IMR-90 (cell line): ENCODE measurements around the gene PANK3. TPM values are rescaled to one million over a fixed set of nuclear protein-coding genes. Genes with fewer than 3 reads are reported as not detected.

ENCODE experiments used
- ATAC-seq: fragments of 200-7000 bp; cut with Tn5 transposase; 2 replicates; pipeline ENCODE4 v1.9.1; 2020; ENCODE audit warnings: low read depth, mild to moderate bottlenecking, moderate library complexity
- BruUV-seq: library from RNA; stranded (reverse); fragments of 400-500 nt; replicated peaks from 2 replicates; lab custom pipeline; 2021; lab: Mats Ljungman, UMichigan
- CTCF ChIA-PET: fragments of 300-600 bp; formaldehyde crosslinking; extraction: SDS; loops from one replicate; lab custom pipeline; 2021; ENCODE audit warnings: antibody characterized with exemption; lab: Yijun Ruan, JAX
- POLR2A ChIA-PET: fragments of 300-600 bp; sonication (Branson Sonifier 250); formaldehyde crosslinking; loops from one replicate; lab custom pipeline; 2022; ENCODE audit warnings: antibody characterized with exemption; ENCODE audit not compliant: unreplicated experiment; lab: Charles Lee
- DNase-seq: peaks from one replicate; pipeline ENCODE4 v3.0.0; 2013
- H2AFZ ChIP-seq: replicated peaks from 2 replicates; pipeline ENCODE3; 2013; ENCODE audit warnings: low read length, mild to moderate bottlenecking; ENCODE audit not compliant: poor library complexity
- H2AK5ac ChIP-seq: 2 replicates; pipeline ENCODE4 v1.6.1; 2013; ENCODE audit warnings: low read depth, low read length, inconsistent platforms
- H2AK9ac ChIP-seq: replicated peaks from 2 replicates; pipeline ENCODE3; 2013; ENCODE audit warnings: mild to moderate bottlenecking, low read depth, low read length, moderate library complexity; ENCODE audit not compliant: poor library complexity
- H2BK120ac ChIP-seq: 2 replicates; pipeline ENCODE4 v1.6.1; 2013; ENCODE audit warnings: low read depth, low read length, inconsistent platforms
- H2BK15ac ChIP-seq: 3 replicates; pipeline ENCODE4 v1.6.1; 2013; ENCODE audit warnings: low read depth, low read length, inconsistent platforms
- H2BK20ac ChIP-seq: 2 replicates; pipeline ENCODE4 v1.6.1; 2013; ENCODE audit warnings: low read depth, mild to moderate bottlenecking, inconsistent platforms, low read length, moderate library complexity
- H2BK5ac ChIP-seq: 2 replicates; pipeline ENCODE4 v1.6.1; 2013; ENCODE audit warnings: mild to moderate bottlenecking, low read depth, low read length, inconsistent platforms; ENCODE audit not compliant: poor library complexity, severe bottlenecking
- H3K14ac ChIP-seq: replicated peaks from 2 replicates; pipeline ENCODE4 v1.6.1; 2013; ENCODE audit warnings: low read depth, low read length, inconsistent platforms
- H3K18ac ChIP-seq: 2 replicates; pipeline ENCODE4 v1.6.1; 2013; ENCODE audit warnings: low read depth, low read length, control low read depth
- H3K23ac ChIP-seq: 2 replicates; pipeline ENCODE4 v1.6.1; 2013; ENCODE audit warnings: low read depth, low read length, inconsistent platforms
- H3K27ac ChIP-seq: 2 replicates; pipeline ENCODE4 v1.5.1; 2013; ENCODE audit warnings: mild to moderate bottlenecking, control low read depth, low read length; ENCODE audit not compliant: insufficient read depth
- H3K27me3 ChIP-seq: 2 replicates; pipeline ENCODE4 v1.6.1; 2013; ENCODE audit warnings: low read length; ENCODE audit not compliant: control insufficient read depth, insufficient read depth
- H3K36me3 ChIP-seq: 2 replicates; pipeline ENCODE4 v1.6.1; 2013; ENCODE audit warnings: low read length, mixed read lengths; ENCODE audit not compliant: control insufficient read depth, insufficient read depth
- H3K4ac ChIP-seq: 2 replicates; pipeline ENCODE4 v1.6.1; 2013; ENCODE audit warnings: low read depth, low read length, inconsistent platforms
- H3K4me1 ChIP-seq: 2 replicates; pipeline ENCODE4 v1.6.1; 2013; ENCODE audit warnings: low read length, mixed read lengths; ENCODE audit not compliant: control insufficient read depth, insufficient read depth
- H3K4me2 ChIP-seq: 2 replicates; pipeline ENCODE4 v1.6.1; 2013; ENCODE audit warnings: low read depth, mild to moderate bottlenecking, control low read depth, low read length, moderate library complexity
- H3K4me3 ChIP-seq: 2 replicates; pipeline ENCODE4 v1.5.1; 2013; ENCODE audit warnings: low read depth, mild to moderate bottlenecking, control low read depth, low read length, moderate library complexity; ENCODE audit not compliant: insufficient read depth
- H3K56ac ChIP-seq: 2 replicates; pipeline ENCODE4 v1.6.1; 2013; ENCODE audit warnings: low read length, inconsistent platforms; ENCODE audit not compliant: insufficient read depth; ENCODE audit errors: extremely low read depth
- H3K79me1 ChIP-seq, 2 experiments: 2 replicates each; pipeline ENCODE4 v1.6.1; 2013; ENCODE audit warnings: low read length in 2 of 2, inconsistent platforms in 1 of 2, low read depth in 1 of 2
- H3K9ac ChIP-seq: 2 replicates; pipeline ENCODE4 v1.6.1; 2013; ENCODE audit warnings: low read depth, low read length, control low read depth
- H3K9me1 ChIP-seq: 2 replicates; pipeline ENCODE4 v1.6.1; 2013; ENCODE audit warnings: low read length, inconsistent platforms; ENCODE audit not compliant: insufficient read depth
- H3K9me3 ChIP-seq: 2 replicates; pipeline ENCODE4 v1.6.1; 2013; ENCODE audit warnings: low read length; ENCODE audit not compliant: control insufficient read depth, insufficient read depth
- H4K20me1 ChIP-seq: 2 replicates; pipeline ENCODE4 v1.6.1; 2013; ENCODE audit warnings: low read length, inconsistent platforms; ENCODE audit not compliant: insufficient read depth
- H4K5ac ChIP-seq: 2 replicates; pipeline ENCODE4 v1.6.1; 2013; ENCODE audit warnings: mild to moderate bottlenecking, low read depth, low read length, control low read depth
- H4K8ac ChIP-seq, 2 experiments: 2 replicates each; pipeline ENCODE4 v1.6.1; 2013; ENCODE audit warnings: low read depth in 2 of 2, low read length in 2 of 2, control low read depth in 1 of 2, inconsistent platforms in 1 of 2
- H4K91ac ChIP-seq: 2 replicates; pipeline ENCODE4 v1.6.1; 2013; ENCODE audit warnings: low read depth, low read length, inconsistent platforms; ENCODE audit not compliant: insufficient read depth
- BHLHE40 ChIP-seq: fragments of 150-350 bp; IDR thresholded peaks from 2 replicates; pipeline ENCODE4 v1.6.1; 2016; ENCODE audit warnings: mild to moderate bottlenecking, low read depth, low read length
- CEBPB ChIP-seq: IDR thresholded peaks from 2 replicates; pipeline ENCODE4 v1.6.1; 2012; ENCODE audit warnings: low read depth, low read length, improper control_type of control experiment
- CHD1 ChIP-seq: IDR thresholded peaks from 2 replicates; pipeline ENCODE4 v1.6.1; 2012; ENCODE audit warnings: low read depth, low read length, improper control_type of control experiment
- CTCF ChIP-seq: conservative IDR thresholded peaks from 2 replicates; pipeline ENCODE4 v1.5.1; 2012; ENCODE audit warnings: mild to moderate bottlenecking, low read depth, low read length, improper control_type of control experiment
- ELK1 ChIP-seq: fragments of 150-350 bp; IDR thresholded peaks from 2 replicates; pipeline ENCODE4 v1.6.1; 2016; ENCODE audit warnings: low read depth, mild to moderate bottlenecking, low read length, moderate library complexity, borderline replicate concordance
- FOS ChIP-seq: fragments of 150-350 bp; IDR thresholded peaks from 2 replicates; pipeline ENCODE4 v1.6.1; 2016; ENCODE audit warnings: low read depth, low read length
- MAFK ChIP-seq: IDR thresholded peaks from 2 replicates; pipeline ENCODE4 v1.6.1; 2012; ENCODE audit warnings: low read depth, low read length, improper control_type of control experiment
- MAZ ChIP-seq: IDR thresholded peaks from 2 replicates; pipeline ENCODE4 v1.6.1; 2012; ENCODE audit warnings: low read depth, mild to moderate bottlenecking, low read length, improper control_type of control experiment, moderate library complexity, borderline replicate concordance
- MXI1 ChIP-seq: IDR thresholded peaks from 2 replicates; pipeline ENCODE4 v1.6.1; 2012; ENCODE audit warnings: low read depth, mild to moderate bottlenecking, low read length, moderate library complexity, borderline replicate concordance
- NFE2L2 ChIP-seq: fragments of 150-350 bp; IDR thresholded peaks from 2 replicates; pipeline ENCODE4 v1.6.1; 2016; ENCODE audit warnings: low read depth, mild to moderate bottlenecking, low read length
- POLR2A ChIP-seq: IDR thresholded peaks from 2 replicates; pipeline ENCODE4 v1.6.1; 2012; ENCODE audit warnings: mild to moderate bottlenecking, low read depth, low read length
- RAD21 ChIP-seq: IDR thresholded peaks from 2 replicates; pipeline ENCODE4 v1.6.1; 2012; ENCODE audit warnings: low read length, improper control_type of control experiment
- RFX5 ChIP-seq: IDR thresholded peaks from 2 replicates; pipeline ENCODE4 v1.8.0; 2012; ENCODE audit warnings: low read depth, mild to moderate bottlenecking, low read length, moderate library complexity
- SMC3 ChIP-seq: fragments of 150-350 bp; IDR thresholded peaks from 2 replicates; pipeline ENCODE4 v1.6.1; 2016; ENCODE audit warnings: low read depth, mild to moderate bottlenecking, antibody characterized with exemption, low read length, moderate library complexity
- USF2 ChIP-seq: fragments of 150-350 bp; IDR thresholded peaks from 2 replicates; pipeline ENCODE4 v1.6.1; 2017; ENCODE audit warnings: mild to moderate bottlenecking, antibody characterized with exemption, low read length, low read depth
- WGBS, 2 experiments: methylation state at CpG; one replicate each; pipeline versions ENCODE4 v1.1.5 to v1.1.7; 2013; ENCODE audit warnings: missing lambda C conversion rate in 2 of 2; ENCODE audit not compliant: insufficient read length in 1 of 2; ENCODE audit errors: extremely low coverage in 2 of 2; 5-methylcytosine and 5-hydroxymethylcytosine counted together
- dilution Hi-C: fragments of 300-500 bp; cut with HindIII; formaldehyde crosslinking; loops from one replicate; pipeline ENCODE4 v1.14.3; 2018; ENCODE audit warnings: low sequenced_read_pairs; ENCODE audit not compliant: unreplicated experiment
- in situ Hi-C: fragments of 300-500 bp; cut with MboI; formaldehyde crosslinking; loops from 3 replicates; pipeline ENCODE4 v1.14.3; 2019; ENCODE audit warnings: low sequenced_read_pairs, inconsistent platforms, mixed read lengths
- intact Hi-C: fragments of 100-400 bp; cut with micrococcal nuclease; formaldehyde crosslinking; loops from 2 replicates; pipeline ENCODE4 v1.10.0; 2022
- polyA plus RNA-seq, 3 experiments: library from polyadenylated mRNA; depleted of rRNA; stranded (reverse); fragments of >200 nt; gene quantifications; 2 replicates each; pipeline ENCODE4 v1.2.3, GENCODE V29; 2012; ENCODE audit warnings: low replicate concordance in 1 of 3
- total RNA-seq: library from RNA; depleted of rRNA; stranded (reverse); fragments of >200 nt; gene quantifications from 2 replicates; pipeline ENCODE4 v1.2.3, GENCODE V29; 2012

Gene PANK3
- total and polyA plus RNA-seq, 2 of the 4 experiments (the other 2 are of a cell fraction): 6.9 to 21.0 TPM

DNA sequence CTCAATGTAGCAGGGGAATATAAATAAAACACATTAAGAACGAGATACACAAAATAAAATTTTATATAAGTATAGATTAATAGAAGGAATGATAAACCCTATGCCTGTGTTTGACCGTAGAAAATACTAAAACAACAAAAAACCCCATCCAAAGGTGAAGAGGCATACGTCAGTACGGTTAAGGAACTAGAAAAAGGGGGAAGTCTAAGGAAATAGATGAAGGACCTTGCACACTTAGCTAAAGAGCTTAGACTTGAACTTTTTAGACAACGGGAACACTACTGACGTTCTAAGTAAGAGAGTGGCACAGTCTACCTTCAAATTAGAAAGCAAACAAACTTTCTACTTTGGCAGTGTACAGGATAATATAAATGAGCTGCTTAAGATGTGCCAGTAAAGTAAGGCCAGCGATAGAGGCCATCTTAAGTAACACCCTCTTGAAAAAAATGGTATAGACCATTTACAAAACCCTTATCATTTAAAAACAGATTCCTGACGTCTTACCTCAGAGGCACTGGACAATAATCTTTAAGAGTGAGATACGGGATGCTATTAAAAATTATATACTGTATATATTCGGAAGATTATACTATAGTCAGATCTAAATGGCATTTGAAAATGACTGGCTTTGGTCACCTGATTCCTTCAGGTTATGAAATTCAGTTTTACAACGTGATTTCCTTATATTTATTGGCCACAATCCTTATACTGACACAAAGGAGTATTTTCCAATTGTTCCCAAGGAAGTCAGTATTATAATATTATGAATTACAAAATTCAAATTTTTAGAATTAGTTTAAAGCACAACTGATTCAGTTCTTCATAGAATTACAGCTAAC is 8.5 kb downstream of the PANK3 start:
- dilution Hi-C loops (no loop called here), in situ Hi-C loops (no loop called here), intact Hi-C loops (loop anchor here (10.0 kb wide), 1 partner anchor 1234 kb away; no protein-coding TSS in a partner anchor)
- no peaks in the 10 kb centered on the region for H3K9me3 ChIP-seq
- H2BK5ac ChIP-seq: no peak overlapping the region
- no peak overlapping the region for H2BK15ac ChIP-seq
- H3K9me1 ChIP-seq: no peaks in the 10 kb centered on the region
- CTCF ChIA-PET: no interaction called here
- no peak overlapping the region for H3K4ac ChIP-seq
- no peak overlapping the region for H2AK5ac ChIP-seq
- no peak overlapping the region for H2AFZ ChIP-seq
- ATAC-seq (no peak), DNase-seq (no peak)
- WGBS, 2 experiments: no CpG with 5 or more reads among the region's 11 CpGs
- no peak overlapping the region for H3K4me2 ChIP-seq
- H4K5ac ChIP-seq: no peak overlapping the region
- H2BK120ac ChIP-seq: no peak overlapping the region
- H3K36me3 ChIP-seq: peaks cover 9% of the 10 kb centered on the region
- H3K23ac ChIP-seq: no peak overlapping the region
- no peaks in the 10 kb centered on the region for H3K27me3 ChIP-seq
- POLR2A ChIA-PET: no interaction called here
- H3K27ac ChIP-seq: no peak overlapping the region
- no peak overlapping the region for H3K4me3 ChIP-seq
- BruUV-seq: no TSS peak
- no peak overlapping the region for H2BK20ac ChIP-seq
- no peak overlapping the region for H4K8ac ChIP-seq
- no peaks in the 10 kb centered on the region for H3K4me1 ChIP-seq
- no peak overlapping the region for H3K9ac ChIP-seq
- peaks cover 16 to 23% of the 10 kb centered on the region in 2 experiments for H3K79me1 ChIP-seq
- no peak overlapping the region for H3K14ac ChIP-seq
- no peak overlapping the region for H3K56ac ChIP-seq
- H4K91ac ChIP-seq: no peak overlapping the region
- no peak overlapping the region for H3K18ac ChIP-seq
- peaks cover 27% of the 10 kb centered on the region for H4K20me1 ChIP-seq
- H2AK9ac ChIP-seq: no peak overlapping the region
- TF ChIP-seq MXI1: no peak
- TF ChIP-seq MAFK: no peak
- TF ChIP-seq CTCF: no peak
- no peak for TF ChIP-seq POLR2A
- no peak for TF ChIP-seq RFX5
- TF ChIP-seq FOS: no peak
- TF ChIP-seq ELK1: no peak
- TF ChIP-seq BHLHE40: no peak
- no peak for TF ChIP-seq CEBPB
- TF ChIP-seq SMC3: no peak
- no peak for TF ChIP-seq CHD1
- no peak for TF ChIP-seq RAD21
- no peak for TF ChIP-seq MAZ
- no peak for TF ChIP-seq USF2
- TF ChIP-seq NFE2L2: no peak
